Mammary epithelial cell (primary cell): ENCODE results near the gene ATF6.

Experiments
- CTCF ChIP-seq, 2 donors: IDR thresholded peaks in 1 of 2; conservative IDR thresholded peaks in 1 of 2; 2 replicates each; pipeline ENCODE4 v1.5.1; 2011 to 2012; ENCODE audit warnings: inconsistent platforms in 2 of 2, low read length in 2 of 2, mild to moderate bottlenecking in 2 of 2, control low read depth in 1 of 2, low read depth in 1 of 2; ENCODE audit not compliant: insufficient read depth in 1 of 2; ENCODE audit errors: extremely low read depth in 1 of 2
- EZH2 ChIP-seq: IDR thresholded peaks from 2 replicates; pipeline ENCODE4 v1.6.1; 2012; ENCODE audit warnings: low read length, inconsistent platforms, borderline replicate concordance

DNA sequence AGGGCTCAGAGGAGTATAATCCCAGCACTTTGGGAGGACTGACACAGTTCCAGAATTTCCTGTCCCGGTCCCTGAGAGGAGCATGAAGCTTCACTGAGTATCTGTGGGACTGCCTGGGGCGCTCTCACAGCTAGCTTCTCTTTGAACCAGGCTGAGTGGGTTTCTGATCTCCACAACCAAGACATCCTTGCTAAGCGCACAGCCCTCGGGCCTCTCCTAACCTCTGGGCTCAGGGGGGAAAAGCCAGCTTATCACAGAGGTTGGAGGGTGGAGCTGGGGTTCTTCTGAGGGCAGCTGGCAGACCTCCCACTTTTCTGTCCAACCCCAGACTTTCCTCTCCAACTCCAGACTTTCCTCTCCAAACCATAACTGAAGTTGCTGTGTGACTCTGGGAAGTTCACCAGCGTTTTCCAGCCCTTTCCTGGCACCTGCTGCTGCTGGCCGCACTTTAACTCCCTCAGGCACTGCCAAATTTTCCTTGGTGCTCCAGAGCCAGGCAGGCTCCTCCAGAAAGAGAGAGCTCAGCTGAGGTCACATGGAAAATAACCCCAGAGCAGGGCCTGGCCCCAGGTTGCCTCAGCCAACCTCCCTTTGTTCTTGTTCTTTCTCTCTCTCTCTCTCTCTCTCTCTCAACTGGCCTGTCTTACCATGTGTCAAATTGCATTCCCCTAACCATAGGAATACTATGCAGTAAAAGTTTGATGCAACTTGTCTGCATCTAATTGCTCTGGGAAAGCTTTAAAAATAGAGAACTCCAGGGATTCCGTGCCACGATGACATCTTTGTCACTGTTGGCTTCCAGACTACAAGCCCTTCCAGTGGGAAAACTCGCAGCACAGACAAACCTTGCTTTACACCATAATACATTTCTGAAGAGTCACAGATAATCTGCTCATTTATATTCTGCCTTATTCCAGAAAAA lies 208.1 kb downstream of the ATF6 start:
- no peak for TF ChIP-seq CTCF (conservative IDR thresholded peaks at IDR 0.05 in 1 of 2, IDR thresholded peaks at IDR 0.05 in 1 of 2; ENCODE audit: extremely low read depth in 1 of 2, insufficient read depth in 1 of 2, low read depth in 1 of 2, low read length in 2 of 2)
- TF ChIP-seq EZH2: no peak
